K562 (cell line): ENCODE measurements around the gene LST1. TPM values are rescaled to one million over a fixed set of nuclear protein-coding genes. Genes with fewer than 3 reads are reported as not detected.

ENCODE experiments used
- ARID2 ChIP-seq: fragments of 450-650 bp; IDR thresholded peaks from 2 replicates; pipeline ENCODE4 v1.6.1; 2017; ENCODE audit warnings: antibody characterized with exemption, mild to moderate bottlenecking
- ARNT ChIP-seq, 2 experiments: fragments of 450-650 bp; IDR thresholded peaks; 2 replicates each; pipeline ENCODE4 v1.6.1; 2016; ENCODE audit warnings: mild to moderate bottlenecking in 1 of 2
- BRD4 ChIP-seq: fragments of 200-600 bp; sonication (generic); IDR thresholded peaks from 2 replicates; pipeline ENCODE4 v1.6.1; 2017; ENCODE audit warnings: inconsistent platforms
- E2F6 ChIP-seq, 2 experiments: IDR thresholded peaks; 2 replicates each; pipeline ENCODE4 v1.6.1; 2011; ENCODE audit warnings: borderline replicate concordance in 1 of 2, control low read depth in 1 of 2, low read depth in 1 of 2, low read length in 1 of 2, mild to moderate bottlenecking in 1 of 2, mixed read lengths in 1 of 2, moderate library complexity in 1 of 2; ENCODE audit not compliant: insufficient read depth in 1 of 2, insufficient read length in 1 of 2, poor library complexity in 1 of 2, severe bottlenecking in 1 of 2; ENCODE audit errors: extremely low read depth in 1 of 2
- GTF2A2 ChIP-seq: IDR thresholded peaks from 2 replicates; pipeline ENCODE4 v1.6.1; 2016; ENCODE audit warnings: mild to moderate bottlenecking, missing genetic modification characterization, missing compliant biosample characterization
- HMBOX1 ChIP-seq: sonication (generic); IDR thresholded peaks from 2 replicates; pipeline ENCODE4 v1.6.1; 2016
- HNRNPLL ChIP-seq: fragments of 200-400 bp; formaldehyde crosslinking; IDR thresholded peaks from 2 replicates; pipeline ENCODE4 v1.6.1; 2017; ENCODE audit warnings: low read length, low read depth, mild to moderate bottlenecking; ENCODE audit not compliant: poor library complexity, severe bottlenecking
- NEUROD1 ChIP-seq: fragments of 150-350 bp; IDR thresholded peaks from 2 replicates; pipeline ENCODE4 v1.6.1; 2014; ENCODE audit warnings: borderline replicate concordance, low read length, low read depth; ENCODE audit not compliant: partially characterized antibody
- NR2F6 ChIP-seq: fragments of 450-650 bp; formaldehyde crosslinking; IDR thresholded peaks from 2 replicates; pipeline ENCODE4 v1.4.0; 2020; ENCODE audit warnings: mild to moderate bottlenecking
- POU5F1 ChIP-seq: fragments of 150-350 bp; IDR thresholded peaks from 2 replicates; pipeline ENCODE4 v1.6.1; 2014; ENCODE audit warnings: borderline replicate concordance, low read length, low read depth, mild to moderate bottlenecking; ENCODE audit not compliant: partially characterized antibody
- PTTG1 ChIP-seq: fragments of 450-650 bp; IDR thresholded peaks from 2 replicates; pipeline ENCODE4 v1.6.1; 2016; ENCODE audit warnings: low read depth, mild to moderate bottlenecking, missing genetic modification characterization, missing compliant biosample characterization
- SNIP1 ChIP-seq: fragments of 450-650 bp; IDR thresholded peaks from 2 replicates; pipeline ENCODE4 v1.7.1; 2017; ENCODE audit warnings: low read depth, mild to moderate bottlenecking
- SOX6 ChIP-seq: fragments of 450-650 bp; IDR thresholded peaks from 2 replicates; pipeline ENCODE4 v1.6.1; 2014; ENCODE audit warnings: mild to moderate bottlenecking
- TOE1 ChIP-seq, 2 experiments: fragments of 450-650 bp in 1 of 2; sonication (generic) in 1 of 2; formaldehyde crosslinking in 1 of 2; IDR thresholded peaks; 2 replicates each; pipeline versions ENCODE4 v1.7.1 to v1.8.0; 2016 to 2022; ENCODE audit warnings: borderline replicate concordance in 2 of 2, mild to moderate bottlenecking in 2 of 2, antibody characterized with exemption in 1 of 2, inconsistent platforms in 1 of 2, low read depth in 1 of 2, missing genetic modification reagents in 1 of 2, moderate library complexity in 1 of 2
- VEZF1 ChIP-seq: fragments of 200-800 bp; sonication (Bioruptor generic); IDR thresholded peaks from 2 replicates; pipeline ENCODE4 v1.6.1; 2017; ENCODE audit warnings: missing genetic modification characterization, missing compliant biosample characterization
- ZNF444 ChIP-seq: fragments of 250-450 bp; sonication (Bioruptor Pico); IDR thresholded peaks from 2 replicates; pipeline ENCODE4 v1.4.0; 2020; ENCODE audit warnings: mild to moderate bottlenecking, moderate library complexity
- polyA plus RNA-seq, 8 experiments: library from polyadenylated mRNA; depleted of rRNA in 4 of 8; stranded (reverse) in 5 of 8; unstranded in 3 of 8; fragments of >200 nt; fragmentation: Nextera tagmentation in 2 of 8; fragmentation: Illumina TruSeq in 1 of 8; extraction: Ambion mirVana in 2 of 8; extraction: Trizol in 1 of 8; gene quantifications; 2 replicates each; pipeline versions ENCODE4 v1.2.1 to v1.2.3, GENCODE V29; 2011 to 2014; ENCODE audit warnings: inconsistent platforms in 1 of 8, missing spikeins in 1 of 8
- total RNA-seq, 7 experiments: library from RNA; depleted of rRNA in 6 of 7; stranded (reverse); fragments of >200 nt in 6 of 7; fragmentation: Illumina TruSeq in 2 of 7; extraction: Trizol in 2 of 7; gene quantifications; 2 replicates each; pipeline versions ENCODE4 v1.2.1 to v1.2.3, GENCODE V29; 2011 to 2021; ENCODE audit warnings: low replicate concordance in 1 of 7
- TF ChIP-seq, protein P1 (sequence below): fragments of 450-650 bp; formaldehyde crosslinking; IDR thresholded peaks from 2 replicates; pipeline ENCODE4 v1.4.0; 2020; ENCODE audit warnings: mild to moderate bottlenecking, mixed read lengths
- TF ChIP-seq, protein P2 (sequence below): fragments of 250-450 bp; sonication (Bioruptor Pico); IDR thresholded peaks from 2 replicates; pipeline ENCODE4 v1.4.0; 2020; ENCODE audit warnings: borderline replicate concordance

LST1 gene
- total and polyA plus RNA-seq, 9 of the 15 experiments (the other 6 are each of a cell fraction or from before 2014, with no cell fraction given) = 0.82 to 7.8 (median 1.7) TPM

DNA sequence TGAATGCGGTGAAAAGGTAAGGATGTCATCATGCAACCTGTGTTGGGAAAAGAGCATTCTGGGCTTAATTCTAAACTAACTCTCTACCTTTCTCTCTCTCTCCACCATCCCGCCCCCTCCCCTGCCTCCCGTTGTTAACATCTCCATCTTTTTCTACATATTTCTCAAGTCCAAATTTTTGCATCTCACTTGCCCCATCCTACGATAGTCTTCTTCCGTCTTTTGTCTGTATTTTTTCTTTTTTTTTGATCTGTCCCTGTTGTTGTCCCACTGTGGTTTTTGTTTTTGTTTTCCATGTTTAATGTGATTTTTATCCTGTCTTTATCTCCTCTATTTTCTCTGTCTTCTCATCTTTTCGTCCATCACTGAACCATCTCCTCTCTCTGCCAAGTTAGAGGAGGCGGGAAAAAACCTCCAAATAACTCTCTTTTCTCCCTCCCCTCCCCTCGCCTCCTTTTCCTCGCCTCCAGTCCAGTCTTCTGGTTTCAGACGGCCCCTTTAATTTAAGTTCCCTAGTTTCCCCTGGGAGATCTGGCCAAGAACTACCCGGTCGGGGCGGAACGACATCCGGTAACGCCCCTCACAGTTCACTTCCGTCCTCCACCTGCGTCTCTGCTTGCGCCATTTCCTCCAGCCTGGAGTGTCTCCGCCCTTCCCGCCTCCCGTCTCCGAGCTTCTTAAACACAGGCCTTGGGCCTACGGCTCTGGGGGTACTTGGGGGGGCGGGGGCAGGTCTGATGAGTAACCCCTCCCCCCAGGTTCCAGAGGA is 38.9 kb upstream of the LST1 start, which contains the start of gene NFKBIL1 (continued):
- peak; percentile 7; the same call in 1 of the 2 replicates for TF ChIP-seq NR2F6 (CRISPR knock-in tag)
- peak; percentile 68 for TF ChIP-seq GTF2A2
- TF ChIP-seq ARNT (IDR thresholded peaks at IDR 0.05) = peak; percentile 85 to 86; a peak in 3 of 4 replicates
- TF ChIP-seq TOE1 (IDR thresholded peaks at IDR 0.05; ENCODE audit: borderline replicate concordance) = peak; percentile 93
- TF ChIP-seq TOE1 (CRISPR knock-in tag; IDR thresholded peaks at IDR 0.05; ENCODE audit: borderline replicate concordance, low read depth) = no peak
- TF ChIP-seq VEZF1 (CRISPR knock-in tag) = peak; percentile 90
- peak; percentile 95 for TF ChIP-seq HNRNPLL
- TF ChIP-seq BRD4 = no peak
- peak; percentile 43 for TF ChIP-seq SNIP1
- peak; percentile 51; the same call in 1 of the 2 replicates for TF ChIP-seq SOX6
- peak; percentile 84 for TF ChIP-seq NEUROD1
- TF ChIP-seq ZNF444 (CRISPR knock-in tag) = peak; percentile 13; the same call in 1 of the 2 replicates
- TF ChIP-seq ARID2 = no peak
- TF ChIP-seq PTTG1 (tag) = no peak
- peak; percentile 66 for TF ChIP-seq POU5F1
- peak; percentile 26 to 61 for TF ChIP-seq E2F6 (IDR thresholded peaks at IDR 0.05; ENCODE audit: borderline replicate concordance in 1 of 2, extremely low read depth in 1 of 2, insufficient read depth in 1 of 2, insufficient read length in 1 of 2, low read depth in 1 of 2, low read length in 1 of 2, poor library complexity in 1 of 2, severe bottlenecking in 1 of 2)
- TF ChIP-seq HMBOX1 = peak; percentile 47; the same call in 1 of the 2 replicates
- TF ChIP-seq, protein P1, sequence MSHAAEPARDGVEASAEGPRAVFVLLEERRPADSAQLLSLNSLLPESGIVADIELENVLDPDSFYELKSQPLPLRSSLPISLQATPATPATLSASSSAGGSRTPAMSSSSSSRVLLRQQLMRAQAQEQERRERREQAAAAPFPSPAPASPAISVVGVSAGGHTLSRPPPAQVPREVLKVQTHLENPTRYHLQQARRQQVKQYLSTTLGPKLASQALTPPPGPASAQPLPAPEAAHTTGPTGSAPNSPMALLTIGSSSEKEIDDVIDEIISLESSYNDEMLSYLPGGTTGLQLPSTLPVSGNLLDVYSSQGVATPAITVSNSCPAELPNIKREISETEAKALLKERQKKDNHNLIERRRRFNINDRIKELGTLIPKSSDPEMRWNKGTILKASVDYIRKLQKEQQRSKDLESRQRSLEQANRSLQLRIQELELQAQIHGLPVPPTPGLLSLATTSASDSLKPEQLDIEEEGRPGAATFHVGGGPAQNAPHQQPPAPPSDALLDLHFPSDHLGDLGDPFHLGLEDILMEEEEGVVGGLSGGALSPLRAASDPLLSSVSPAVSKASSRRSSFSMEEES (CRISPR knock-in tag) = no peak
- TF ChIP-seq, protein P2, sequence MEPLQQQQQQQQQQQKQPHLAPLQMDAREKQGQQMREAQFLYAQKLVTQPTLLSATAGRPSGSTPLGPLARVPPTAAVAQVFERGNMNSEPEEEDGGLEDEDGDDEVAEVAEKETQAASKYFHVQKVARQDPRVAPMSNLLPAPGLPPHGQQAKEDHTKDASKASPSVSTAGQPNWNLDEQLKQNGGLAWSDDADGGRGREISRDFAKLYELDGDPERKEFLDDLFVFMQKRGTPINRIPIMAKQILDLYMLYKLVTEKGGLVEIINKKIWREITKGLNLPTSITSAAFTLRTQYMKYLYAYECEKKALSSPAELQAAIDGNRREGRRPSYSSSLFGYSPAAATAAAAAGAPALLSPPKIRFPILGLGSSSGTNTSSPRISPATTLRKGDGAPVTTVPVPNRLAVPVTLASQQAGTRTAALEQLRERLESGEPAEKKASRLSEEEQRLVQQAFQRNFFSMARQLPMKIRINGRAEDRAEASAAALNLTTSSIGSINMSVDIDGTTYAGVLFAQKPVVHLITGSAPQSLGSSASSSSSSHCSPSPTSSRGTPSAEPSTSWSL = no peak
